ENCODE measurements around the gene NACC1. TPM values are rescaled to one million over a fixed set of nuclear protein-coding genes. Genes with fewer than 3 reads are reported as not detected.

Gene NACC1
- total RNA-seq, 1 donor from 2014 or later, result 35.5 TPM

GRCh38 chr19:13098277-13099072 lies 19.6 kb upstream of the NACC1 start:
- no peak for TF ChIP-seq CTCF (IDR thresholded peaks at IDR 0.05)
- intact Hi-C loops (cut with DNase I), result no loop called here
- peaks cover 11 to 16% of the 10 kb centered on the region in 2 donors for H3K36me3 ChIP-seq
- H3K9me3 ChIP-seq, result no peaks in the 10 kb centered on the region
- peak overlapping the region; percentile 39 to 40 for H3K4me3 ChIP-seq
- peak overlapping the region; percentile 71 to 73 for H3K27ac ChIP-seq
- no peaks in the 10 kb centered on the region for H3K27me3 ChIP-seq
- peak in 1 of 2 donors; percentile 66 for DNase-seq (ENCODE audit: low spot score in 2 of 2)
- H3K4me1 ChIP-seq, result peaks cover 21 to 39% of the 10 kb centered on the region in 2 donors

GRCh38 chr19:13099073-13099999 lies 18.7 kb upstream of the NACC1 start:
- Histone ChIP-seq H3K4me1 (peaks cover 15 to 32% of the 10 kb centered on the region in 2 donors), H3K27ac (peak overlapping the region; percentile 71 to 73), H3K36me3 (peaks cover 11 to 16% of the 10 kb centered on the region in 2 donors), H3K9me3 (no peaks in the 10 kb centered on the region), H3K27me3 (no peaks in the 10 kb centered on the region), H3K4me3 (peak overlapping the region; percentile 39 to 40)
- no peak for TF ChIP-seq CTCF (IDR thresholded peaks at IDR 0.05)
- intact Hi-C loops (cut with DNase I), result no loop called here
- peak in 1 of 2 donors; percentile 81 for DNase-seq (ENCODE audit: low spot score in 2 of 2)

GRCh38 chr19:13100031-13100588 lies 18.0 kb upstream of the NACC1 start:
- intact Hi-C loops (cut with DNase I), result loop anchor here (5.0 kb wide), 1 partner anchor 162 kb away; no protein-coding TSS in a partner anchor
- no peak for TF ChIP-seq CTCF (IDR thresholded peaks at IDR 0.05)
- Histone ChIP-seq H3K9me3 (no peaks in the 10 kb centered on the region), H3K36me3 (peaks cover 6 to 9% of the 10 kb centered on the region in 2 donors), H3K27ac (peak overlapping the region; percentile 70 to 73), H3K27me3 (no peaks in the 10 kb centered on the region), H3K4me1 (peaks cover 14 to 32% of the 10 kb centered on the region in 2 donors), H3K4me3 (peak overlapping the region in 1 of 2 donors; percentile 67)
- DNase-seq (ENCODE audit: low spot score in 2 of 2), result peak in 1 of 2 donors; percentile 65

GRCh38 chr19:13100841-13101589 lies 17.0 kb upstream of the NACC1 start:
- H3K27me3 ChIP-seq, result no peaks in the 10 kb centered on the region
- H3K4me3 ChIP-seq, result peak overlapping the region in 1 of 2 donors; percentile 67
- peak overlapping the region; percentile 73 to 81 for H3K27ac ChIP-seq
- no peaks in the 10 kb centered on the region for H3K9me3 ChIP-seq
- H3K4me1 ChIP-seq, result peaks cover 14 to 30% of the 10 kb centered on the region in 2 donors
- H3K36me3 ChIP-seq, result peaks cover 0 to under 1% of the 10 kb centered on the region in 2 donors
- intact Hi-C loops (cut with DNase I), result loop anchor here (5.0 kb wide), 1 partner anchor 161 kb away; no protein-coding TSS in a partner anchor
- peak in 1 of 3 experiments; percentile 36 for TF ChIP-seq CTCF (IDR thresholded peaks at IDR 0.05)
- peak in 1 of 2 donors; percentile 61 for DNase-seq (ENCODE audit: low spot score in 2 of 2)
